ENCODE data around the gene SRPK2.
"Not testable (repeated sequence)": the region's sequence is repeated elsewhere in the genome, so short reads cannot be mapped to it uniquely, and the experiment has no call there.

Gene SRPK2

DNA sequence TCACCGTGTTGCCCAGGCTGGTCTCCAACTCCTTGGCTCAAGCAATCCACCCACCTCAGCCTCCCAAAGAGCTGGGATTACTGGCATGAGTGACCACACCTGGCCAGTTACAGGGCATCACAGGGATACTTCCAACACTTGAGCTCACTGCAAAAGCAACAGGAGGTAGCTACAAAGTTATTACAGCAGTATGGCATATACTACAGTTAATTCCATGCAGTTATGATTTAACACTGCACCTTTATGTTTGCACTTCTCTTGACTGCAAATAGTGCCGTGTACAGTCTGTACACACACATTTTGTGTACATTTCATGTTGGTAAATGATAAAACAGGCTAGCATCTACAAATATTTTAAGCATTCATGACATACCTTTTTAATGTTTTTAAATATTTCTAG is 21.3 kb downstream of the SRPK2 start:
- no peak overlapping the region for H3K4me3 ChIP-seq (ENCODE audit: low read length)
- TF ChIP-seq, protein P1, sequence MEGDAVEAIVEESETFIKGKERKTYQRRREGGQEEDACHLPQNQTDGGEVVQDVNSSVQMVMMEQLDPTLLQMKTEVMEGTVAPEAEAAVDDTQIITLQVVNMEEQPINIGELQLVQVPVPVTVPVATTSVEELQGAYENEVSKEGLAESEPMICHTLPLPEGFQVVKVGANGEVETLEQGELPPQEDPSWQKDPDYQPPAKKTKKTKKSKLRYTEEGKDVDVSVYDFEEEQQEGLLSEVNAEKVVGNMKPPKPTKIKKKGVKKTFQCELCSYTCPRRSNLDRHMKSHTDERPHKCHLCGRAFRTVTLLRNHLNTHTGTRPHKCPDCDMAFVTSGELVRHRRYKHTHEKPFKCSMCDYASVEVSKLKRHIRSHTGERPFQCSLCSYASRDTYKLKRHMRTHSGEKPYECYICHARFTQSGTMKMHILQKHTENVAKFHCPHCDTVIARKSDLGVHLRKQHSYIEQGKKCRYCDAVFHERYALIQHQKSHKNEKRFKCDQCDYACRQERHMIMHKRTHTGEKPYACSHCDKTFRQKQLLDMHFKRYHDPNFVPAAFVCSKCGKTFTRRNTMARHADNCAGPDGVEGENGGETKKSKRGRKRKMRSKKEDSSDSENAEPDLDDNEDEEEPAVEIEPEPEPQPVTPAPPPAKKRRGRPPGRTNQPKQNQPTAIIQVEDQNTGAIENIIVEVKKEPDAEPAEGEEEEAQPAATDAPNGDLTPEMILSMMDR (conservative IDR thresholded peaks at IDR 0.05; ENCODE audit: low read length) = no peak
- no peak for DNase-seq (ENCODE audit: low read depth)

DNA sequence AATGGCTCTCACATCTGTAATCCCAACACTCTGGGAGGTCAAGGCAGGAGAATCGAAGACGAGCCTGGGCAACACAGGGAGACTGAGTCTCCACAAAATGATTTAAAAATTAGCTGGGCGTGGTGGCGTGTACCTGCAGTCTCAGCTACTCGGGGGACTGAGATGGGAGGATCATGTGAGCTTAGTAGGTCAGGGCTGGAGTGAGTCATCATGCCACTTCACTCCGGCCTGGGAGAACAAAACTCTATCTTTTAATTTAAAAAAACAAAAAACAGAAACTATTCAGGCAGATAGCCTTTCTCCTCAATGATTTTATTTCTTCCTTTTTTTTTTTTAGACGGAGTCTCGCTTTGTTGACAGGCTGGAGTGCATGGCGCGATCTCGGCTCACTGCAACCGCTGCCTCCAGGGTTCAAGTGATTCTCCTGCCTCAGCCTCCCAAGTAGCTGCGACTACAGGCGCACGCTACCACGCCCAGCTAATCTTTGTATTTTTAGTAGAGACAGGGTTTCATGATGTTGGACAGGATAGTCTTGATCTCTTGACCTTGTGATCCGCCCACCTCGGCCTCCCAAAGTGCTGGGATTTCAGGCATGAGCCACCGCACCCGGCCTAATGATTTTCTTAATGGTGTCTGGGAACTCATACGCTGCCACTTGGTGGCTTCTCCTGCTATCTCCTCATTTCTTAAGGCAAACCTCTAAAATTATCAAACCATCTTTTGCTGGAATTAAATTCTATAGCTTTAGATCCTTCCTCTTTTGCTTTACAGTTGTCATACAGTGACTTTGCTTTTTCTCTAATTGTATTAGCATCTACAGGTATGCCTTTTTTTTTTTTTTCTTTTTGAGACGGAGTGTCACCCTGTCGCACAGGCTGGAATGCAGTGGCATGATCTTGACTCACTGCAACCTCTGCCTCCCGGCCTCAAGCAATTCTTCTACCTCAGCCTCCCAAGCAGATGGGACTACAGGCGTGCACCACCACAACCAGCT is 22.9 kb downstream of the SRPK2 start:
- H3K4me3 ChIP-seq (ENCODE audit: low read length) = no peak overlapping the region
- no peak for DNase-seq (ENCODE audit: low read depth)
- TF ChIP-seq, protein P1 (conservative IDR thresholded peaks at IDR 0.05; ENCODE audit: low read length) = no peak

DNA sequence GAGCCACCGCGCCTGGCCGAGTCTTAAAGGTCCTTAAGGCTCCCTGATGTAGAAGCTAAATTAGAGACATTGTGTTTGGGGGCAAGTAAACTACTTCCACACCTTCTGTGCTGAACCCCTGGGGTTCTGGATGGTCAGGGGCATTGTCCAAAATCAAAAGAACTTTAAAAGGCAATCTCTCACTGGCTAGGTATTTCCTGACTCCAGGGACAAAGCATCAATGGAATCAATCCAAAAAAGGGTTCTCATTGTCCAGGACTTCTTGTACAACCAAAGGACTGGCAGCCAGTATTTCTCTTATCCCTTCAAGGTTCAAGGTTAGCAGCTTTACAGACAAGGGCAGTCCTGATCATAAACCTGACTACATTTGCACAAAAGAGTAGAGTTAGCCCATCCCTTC is 24.0 kb downstream of the SRPK2 start:
- TF ChIP-seq, protein P1 (conservative IDR thresholded peaks at IDR 0.05; ENCODE audit: low read length) = no peak
- no peak overlapping the region for H3K4me3 ChIP-seq (ENCODE audit: low read length)
- no peak for DNase-seq (ENCODE audit: low read depth)

DNA sequence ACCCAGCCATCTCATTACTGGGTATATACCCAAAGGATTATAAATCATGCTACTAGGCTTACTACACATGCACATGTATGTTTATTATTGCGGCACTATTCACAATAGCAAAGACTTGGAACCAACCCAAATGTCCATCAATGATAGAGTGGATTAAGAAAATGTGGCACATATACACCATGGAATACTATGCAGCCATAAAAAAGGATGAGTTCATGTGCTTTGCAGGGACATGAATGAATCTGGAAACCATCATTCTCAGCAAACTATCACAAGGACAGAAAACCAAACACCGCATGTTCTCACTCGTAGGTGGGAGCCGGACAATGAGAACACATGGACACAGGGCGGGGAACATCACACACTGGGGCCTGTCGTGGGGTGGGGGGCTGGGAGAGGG is 25.1 kb downstream of the SRPK2 start:
- H3K4me3 ChIP-seq (ENCODE audit: low read length); DNase-seq (ENCODE audit: low read depth): not testable (repeated sequence)

DNA sequence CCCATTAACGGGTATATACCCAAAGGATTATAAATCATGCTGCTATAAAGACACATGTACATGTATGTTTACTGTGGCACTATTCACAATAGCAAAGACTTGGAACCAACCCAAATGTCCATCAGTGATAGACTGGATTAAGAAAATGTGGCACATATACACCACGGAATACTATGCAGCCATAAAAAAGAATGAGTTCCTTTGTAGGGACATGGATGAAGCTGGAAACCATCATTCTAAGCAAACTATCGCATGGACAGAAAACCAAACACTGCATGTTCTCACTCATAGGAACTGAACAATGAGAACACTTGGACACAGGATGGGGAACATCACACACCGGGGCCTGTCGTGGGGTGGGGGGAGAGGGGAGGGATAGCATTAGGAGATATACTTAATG is 26.0 kb downstream of the SRPK2 start:
- not testable (repeated sequence) for DNase-seq (ENCODE audit: low read depth); H3K4me3 ChIP-seq (ENCODE audit: low read length)

DNA sequence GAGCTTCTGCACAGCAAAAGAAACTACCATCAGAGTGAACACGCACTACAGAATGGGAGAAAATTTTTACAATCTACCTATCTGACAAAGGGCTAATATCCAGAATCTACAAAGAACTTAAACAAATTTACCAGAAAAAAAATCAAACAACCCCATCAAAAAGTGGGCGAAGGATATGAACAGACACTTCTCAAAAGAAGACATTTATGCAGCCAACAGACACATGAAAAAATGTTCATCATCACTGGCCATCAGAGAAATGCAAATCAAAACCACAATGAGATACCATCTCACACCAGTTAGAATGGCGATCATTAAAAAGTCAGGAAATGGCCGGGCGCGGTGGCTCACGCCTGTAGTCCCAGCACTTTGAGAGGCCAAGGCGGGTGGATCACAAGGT is 26.7 kb downstream of the SRPK2 start:
- H3K4me3 ChIP-seq (ENCODE audit: low read length); DNase-seq (ENCODE audit: low read depth): not testable (repeated sequence)

DNA sequence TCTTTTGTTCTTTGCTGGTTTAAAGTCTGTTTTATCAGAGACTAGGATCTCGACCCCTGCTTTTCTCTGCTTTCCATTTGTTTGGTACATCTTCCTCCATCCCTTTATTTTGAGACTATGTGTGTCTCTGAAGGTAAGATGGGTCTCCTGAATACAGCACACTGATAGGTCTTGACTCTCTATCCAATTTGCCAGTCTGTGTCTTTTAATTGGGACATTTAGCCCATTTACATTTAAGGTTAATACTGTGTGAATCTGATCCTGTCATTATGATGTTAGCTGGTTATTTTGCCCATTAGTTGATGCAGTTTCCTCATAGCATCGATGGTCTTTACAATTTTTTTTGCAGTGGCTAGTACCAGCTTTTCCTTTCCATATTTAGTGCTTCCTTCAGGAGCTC is 28.6 kb downstream of the SRPK2 start:
- H3K4me3 ChIP-seq (ENCODE audit: low read length); DNase-seq (ENCODE audit: low read depth): not testable (repeated sequence)

DNA sequence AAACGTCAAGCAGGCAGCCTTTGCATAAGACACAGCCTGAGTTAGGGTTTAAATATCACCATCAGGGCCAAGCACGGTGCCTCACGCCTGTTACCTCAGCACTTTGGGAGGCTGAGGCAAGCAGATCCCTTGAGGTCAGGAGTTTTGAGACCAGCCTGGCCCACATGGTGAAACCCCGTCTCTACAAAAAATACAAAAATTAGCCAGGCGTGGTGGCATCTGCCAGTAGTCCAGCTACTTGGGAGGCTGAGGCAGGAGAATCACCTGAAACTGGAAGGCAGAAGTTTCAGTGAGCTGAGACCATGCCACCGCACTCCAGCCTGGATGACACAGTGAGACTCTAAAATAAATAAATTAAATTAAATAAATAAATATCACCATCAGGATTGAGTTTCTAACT is 33.0 kb downstream of the SRPK2 start:
- TF ChIP-seq, protein P1 (conservative IDR thresholded peaks at IDR 0.05; ENCODE audit: low read length) = no peak
- no peak for DNase-seq (ENCODE audit: low read depth)
- no peak overlapping the region for H3K4me3 ChIP-seq (ENCODE audit: low read length)

DNA sequence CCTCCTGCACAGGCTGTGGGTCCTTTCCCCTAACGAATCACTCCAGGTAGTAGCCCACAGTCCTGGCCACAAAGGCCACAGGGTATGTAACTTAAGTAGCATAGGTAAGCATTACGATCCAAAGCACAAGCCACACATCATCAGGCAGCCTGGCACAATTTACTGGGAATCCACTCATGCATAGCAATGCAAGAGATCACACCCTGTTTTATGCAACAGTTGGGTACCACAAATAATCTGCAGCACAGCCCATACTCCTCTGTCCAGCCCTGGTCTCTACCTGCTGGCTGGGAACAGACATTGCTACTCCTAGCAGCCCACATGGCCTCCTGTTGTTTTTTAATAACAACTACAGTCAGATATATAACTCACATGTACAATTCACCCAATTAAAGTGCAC is 34.3 kb downstream of the SRPK2 start:
- H3K4me3 ChIP-seq (ENCODE audit: low read length) = no peak overlapping the region
- no peak for DNase-seq (ENCODE audit: low read depth)
- TF ChIP-seq, protein P1 (conservative IDR thresholded peaks at IDR 0.05; ENCODE audit: low read length) = no peak
